GM19372 (cell line): ENCODE results near the gene RERE.
"Not testable (repeated sequence)": the region's sequence is repeated elsewhere in the genome, so short reads cannot be mapped to it uniquely, and the experiment has no call there.

Experiments
- ATAC-seq: cut with Tn5 transposase; IDR thresholded peaks from one replicate; pipeline ENCODE4 v1.9.1; 2021; ENCODE audit warnings: mild to moderate bottlenecking, low read depth, moderate library complexity; ENCODE audit not compliant: unreplicated experiment

The RERE gene

GRCh38 chr1:8844501-8845006, 27.1 kb upstream of the RERE start:
- ATAC-seq: no peak

- ATAC-seq: no peak
These were observed 24.0 kb upstream of the RERE start for GRCh38 chr1:8841395-8841794.

GRCh38 chr1:8839990-8840389, 22.6 kb upstream of the RERE start:
- no peak for ATAC-seq

GRCh38 chr1:8835941-8836643, 18.7 kb upstream of the RERE start:
- no peak for ATAC-seq

- no peak for ATAC-seq
These were observed 13.9 kb upstream of the RERE start for GRCh38 chr1:8831340-8831739.

GRCh38 chr1:8830732-8831131, 13.3 kb upstream of the RERE start:
- ATAC-seq: not testable (repeated sequence)

GRCh38 chr1:8825985-8826481, 8.6 kb upstream of the RERE start:
- ATAC-seq: no peak

- ATAC-seq: no peak
These were observed 5.8 kb upstream of the RERE start for GRCh38 chr1:8823295-8823664.

GRCh38 chr1:8822373-8823294, 5.2 kb upstream of the RERE start:
- ATAC-seq: no peak

GRCh38 chr1:8821084-8821483, 3.6 kb upstream of the RERE start:
- ATAC-seq: no peak

GRCh38 chr1:8818789-8819188, 1.3 kb upstream of the RERE start:
- not testable (repeated sequence) for ATAC-seq

GRCh38 chr1:8818325-8818775, 910 bp upstream of the RERE start:
- ATAC-seq: no peak

- no peak for ATAC-seq
These were observed 519 bp downstream of the RERE start for GRCh38 chr1:8816831-8817411.

GRCh38 chr1:8816264-8816663, 1.2 kb downstream of the RERE start:
- no peak for ATAC-seq

GRCh38 chr1:8815582-8816151, 1.8 kb downstream of the RERE start:
- ATAC-seq: no peak

- ATAC-seq: no peak
These were observed 2.6 kb downstream of the RERE start for GRCh38 chr1:8814865-8815264.

- ATAC-seq: no peak
These were observed 3.4 kb downstream of the RERE start for GRCh38 chr1:8813991-8814390.

GRCh38 chr1:8813016-8813763, 4.2 kb downstream of the RERE start:
- ATAC-seq: no peak

GRCh38 chr1:8812081-8812480, 5.4 kb downstream of the RERE start:
- no peak for ATAC-seq

GRCh38 chr1:8810987-8811386, 6.5 kb downstream of the RERE start:
- no peak for ATAC-seq
